HCT116 (cell line): ENCODE results near the gene XPNPEP3. TPM values are rescaled to one million over a fixed set of nuclear protein-coding genes. Genes with fewer than 3 reads are reported as not detected.

Experiments used
- ATAC-seq: fragments of 200-7000 bp; cut with Tn5 transposase; 2 replicates; pipeline ENCODE4 v1.9.1; 2020; ENCODE audit warnings: mild to moderate bottlenecking, moderate library complexity
- BruUV-seq: library from RNA; stranded (reverse); fragments of 400-500 nt; replicated peaks from 2 replicates; lab custom pipeline; 2021; lab: Mats Ljungman, UMichigan
- CTCF ChIA-PET: fragments of 300-600 bp; sonication (Branson Sonifier 250); formaldehyde crosslinking; loops from one replicate; lab custom pipeline; 2021; ENCODE audit warnings: antibody characterized with exemption; lab: Charles Lee
- POLR2A ChIA-PET: fragments of 300-600, 350-600 bp; sonication (Branson Sonifier 250); formaldehyde crosslinking; loops from one replicate; lab custom pipeline; 2021; ENCODE audit warnings: antibody characterized with exemption; lab: Charles Lee
- RAD21 ChIA-PET, 2 experiments: fragments of 300-600 bp; sonication (Branson Sonifier 250); formaldehyde crosslinking; loops; one replicate each; lab custom pipeline; 2023; ENCODE audit warnings: low total read pairs in 2 of 2; ENCODE audit not compliant: uncharacterized antibody in 2 of 2, unreplicated experiment in 2 of 2, low non-redundant PET in 1 of 2; lab: Charles Lee
- DNase-seq: peaks from one replicate; pipeline ENCODE4 v3.0.0-alpha.2; 2010; ENCODE audit warnings: low read depth, low spot score
- H2AFZ ChIP-seq: fragments of 200-600 bp; shearing (Covaris generic), sonication (generic); 2 replicates; pipeline ENCODE4 v1.6.1; 2017; ENCODE audit warnings: low read depth, mixed run types, mixed read lengths, antibody characterized with exemption, low read length; ENCODE audit not compliant: poor library complexity, severe bottlenecking
- H3K27ac ChIP-seq: 2 replicates; pipeline ENCODE4 v1.5.1; 2012; ENCODE audit warnings: low read depth, low read length
- H3K27me3 ChIP-seq: fragments of 200-600 bp; sonication (generic); 2 replicates; pipeline ENCODE4 v1.6.1; 2016; ENCODE audit warnings: mixed run types, low read length, mixed read lengths; ENCODE audit not compliant: insufficient read depth
- H3K36me3 ChIP-seq, 2 experiments: fragments of 200-500 bp in 1 of 2; fragments of 200-600 bp in 1 of 2; sonication (Bioruptor generic) in 1 of 2; sonication (generic) in 1 of 2; 2 replicates each; pipeline versions ENCODE4 v1.5.1 to v1.6.1; 2014 to 2016; ENCODE audit warnings: low read length in 2 of 2, inconsistent platforms in 1 of 2, mixed read lengths in 1 of 2, mixed run types in 1 of 2; ENCODE audit not compliant: insufficient read depth in 2 of 2, control insufficient read depth in 1 of 2
- H3K4me1 ChIP-seq, 2 experiments: fragments of 200-600 bp in 1 of 2; sonication (generic) in 1 of 2; 2 replicates each; pipeline versions ENCODE4 v1.5.1 to v1.6.1; 2012 to 2017; ENCODE audit warnings: low read length in 2 of 2, inconsistent platforms in 1 of 2, mild to moderate bottlenecking in 1 of 2, mixed read lengths in 1 of 2, mixed run types in 1 of 2, moderate library complexity in 1 of 2; ENCODE audit not compliant: insufficient read depth in 2 of 2, control insufficient read depth in 1 of 2
- H3K4me2 ChIP-seq: fragments of 200-600 bp; sonication (generic); 2 replicates; pipeline ENCODE4 v1.6.1; 2017; ENCODE audit warnings: mixed run types, low read length, mixed read lengths
- H3K4me3 ChIP-seq, 2 experiments: fragments of 200-600 bp in 1 of 2; sonication (generic) in 1 of 2; replicated peaks in 1 of 2; 2 replicates each; pipeline ENCODE4 v1.5.1; 2011 to 2016; ENCODE audit warnings: low read length in 2 of 2, control low read depth in 1 of 2, low read depth in 1 of 2, mild to moderate bottlenecking in 1 of 2, mixed read lengths in 1 of 2, mixed run types in 1 of 2
- H3K79me2 ChIP-seq: fragments of 200-600 bp; sonication (generic); 2 replicates; pipeline ENCODE4 v1.6.1; 2017; ENCODE audit warnings: mild to moderate bottlenecking, mixed run types, low read length, moderate library complexity, mixed read lengths; ENCODE audit not compliant: insufficient read depth
- H3K9ac ChIP-seq: fragments of 200-600 bp; sonication (generic); 2 replicates; pipeline ENCODE4 v1.6.1; 2016; ENCODE audit warnings: low read length, mixed read lengths
- H3K9me2 ChIP-seq: fragments of 200-600 bp; sonication (generic), shearing (Covaris generic); 2 replicates; pipeline ENCODE4 v1.6.1; 2017; ENCODE audit warnings: mixed run types, mild to moderate bottlenecking, moderate library complexity; ENCODE audit not compliant: insufficient read depth
- H3K9me3 ChIP-seq, 2 experiments: fragments of 200-500 bp in 1 of 2; fragments of 200-600 bp in 1 of 2; sonication (Bioruptor generic) in 1 of 2; sonication (generic) in 1 of 2; 2 replicates each; pipeline ENCODE4 v1.6.1; 2014 to 2017; ENCODE audit warnings: low read length in 2 of 2, mixed read lengths in 2 of 2, inconsistent platforms in 1 of 2, low read depth in 1 of 2, mild to moderate bottlenecking in 1 of 2, mixed run types in 1 of 2, moderate library complexity in 1 of 2; ENCODE audit not compliant: control insufficient read depth in 1 of 2, insufficient read depth in 1 of 2
- H4K20me1 ChIP-seq: fragments of 200-600 bp; sonication (generic), shearing (Covaris generic); 2 replicates; pipeline ENCODE4 v1.6.1; 2017; ENCODE audit warnings: mixed run types, mild to moderate bottlenecking, moderate library complexity; ENCODE audit not compliant: insufficient read depth
- CBX3 ChIP-seq: IDR thresholded peaks from 2 replicates; pipeline ENCODE4 v1.6.1; 2012; ENCODE audit warnings: low read depth
- CEBPB ChIP-seq: IDR thresholded peaks from 2 replicates; pipeline ENCODE4 v1.6.1; 2012; ENCODE audit warnings: low read depth
- ELF1 ChIP-seq: IDR thresholded peaks from 2 replicates; pipeline ENCODE4 v1.6.1; 2012; ENCODE audit warnings: low read depth, borderline replicate concordance
- EZH2 ChIP-seq: fragments of 200-600 bp; sonication (generic); IDR thresholded peaks from 2 replicates; pipeline ENCODE4 v1.6.1; 2017; ENCODE audit warnings: antibody characterized with exemption, mixed run types
- EZH2phosphoT487 ChIP-seq: fragments of 200-600 bp; IDR thresholded peaks from 2 replicates; pipeline ENCODE4 v1.6.1; 2018; ENCODE audit warnings: antibody characterized with exemption, borderline replicate concordance
- FOSL1 ChIP-seq: IDR thresholded peaks from 2 replicates; pipeline ENCODE4 v1.6.1; 2012; ENCODE audit warnings: low read depth
- JUND ChIP-seq: IDR thresholded peaks from 2 replicates; pipeline ENCODE4 v1.6.1; 2012
- POLR2A ChIP-seq: IDR thresholded peaks from 2 replicates; pipeline ENCODE4 v1.7.0; 2011; ENCODE audit warnings: borderline replicate concordance; ENCODE audit not compliant: insufficient read depth, insufficient read length; ENCODE audit errors: extremely low read depth
- POLR2AphosphoS5 ChIP-seq: IDR thresholded peaks from 2 replicates; pipeline ENCODE4 v1.6.1; 2011; ENCODE audit warnings: mild to moderate bottlenecking, low read depth, low read length, moderate library complexity
- RAD21 ChIP-seq: IDR thresholded peaks from 2 replicates; pipeline ENCODE4 v1.6.1; 2012; ENCODE audit warnings: low read depth, mild to moderate bottlenecking
- SIN3A ChIP-seq: IDR thresholded peaks from 2 replicates; pipeline ENCODE4 v1.6.1; 2012; ENCODE audit warnings: low read depth
- SP1 ChIP-seq: IDR thresholded peaks from 2 replicates; pipeline ENCODE4 v1.6.1; 2012; ENCODE audit warnings: low read depth
- TCF7L2 ChIP-seq: IDR thresholded peaks from 2 replicates; pipeline ENCODE4 v1.7.0; 2011; ENCODE audit warnings: borderline replicate concordance, inconsistent platforms; ENCODE audit not compliant: insufficient read depth, insufficient read length; ENCODE audit errors: extremely low read depth
- YY1 ChIP-seq: IDR thresholded peaks from 2 replicates; pipeline ENCODE4 v1.6.1; 2011; ENCODE audit warnings: low read length, low read depth, moderate library complexity, mild to moderate bottlenecking; ENCODE audit not compliant: insufficient replicate concordance; ENCODE audit errors: extremely low read depth
- ZFX ChIP-seq: fragments of 450-650 bp; IDR thresholded peaks from 2 replicates; pipeline ENCODE4 v1.6.1; 2017
- ZNF274 ChIP-seq: fragments of 200-500 bp; sonication (Bioruptor generic); IDR thresholded peaks from 2 replicates; pipeline ENCODE4 v1.6.1; 2014; ENCODE audit warnings: mild to moderate bottlenecking, low read depth, low read length, inconsistent platforms
- intact Hi-C: fragments of 100-400 bp; cut with micrococcal nuclease; formaldehyde crosslinking; loops from 2 replicates; pipeline ENCODE4 v1.10.0; 2022
- total RNA-seq: library from RNA; stranded (reverse); gene quantifications from one replicate; pipeline ENCODE4 v1.2.1, GENCODE V29; 2021; ENCODE audit not compliant: unreplicated experiment
- TF ChIP-seq, protein P1 (sequence below): IDR thresholded peaks from 2 replicates; pipeline ENCODE4 v1.6.1; 2012; ENCODE audit warnings: low read depth
- TF ChIP-seq, protein P2 (sequence below): IDR thresholded peaks from 2 replicates; pipeline ENCODE4 v1.6.1; 2012
- TF ChIP-seq, protein P3 (sequence below), 3 experiments: fragments of 200-600 bp in 1 of 3; sonication (generic) in 1 of 3; IDR thresholded peaks in 2 of 3; conservative IDR thresholded peaks in 1 of 3; 2 replicates each; pipeline ENCODE4 v1.5.1; 2012 to 2017; ENCODE audit warnings: low read depth in 2 of 3, low read length in 2 of 3, antibody characterized with exemption in 1 of 3, borderline replicate concordance in 1 of 3, control low read depth in 1 of 3, mild to moderate bottlenecking in 1 of 3, mixed read lengths in 1 of 3, mixed run types in 1 of 3, moderate library complexity in 1 of 3; ENCODE audit not compliant: insufficient read depth in 1 of 3
- TF ChIP-seq, protein P4 (sequence below): IDR thresholded peaks from 2 replicates; pipeline ENCODE4 v1.6.1; 2012

The XPNPEP3 gene
- total RNA-seq, 1 experiment from 2014 or later: 29.8 TPM

- Histone ChIP-seq H3K27me3 (no peaks in the 10 kb centered on the region), H4K20me1 (no peaks in the 10 kb centered on the region; the same call in 1 of the 2 replicates), H3K79me2 (peaks cover 88% of the 10 kb centered on the region), H3K4me3 (no peak within 1 kb of the TSS), H3K9me3 (no peaks in the 10 kb centered on the region), H3K27ac (no peak within 1 kb of the TSS), H2AFZ (no peak within 1 kb of the TSS), H3K4me1 (peaks cover 4 to 7% of the 10 kb centered on the region in 2 experiments; a peak in 3 of 4 replicates), H3K36me3 (no peaks in the 10 kb centered on the region; a peak in 2 of 4 replicates), H3K4me2 (no peak within 1 kb of the TSS), H3K9ac (no peak within 1 kb of the TSS), H3K9me2 (no peaks in the 10 kb centered on the region)
- intact Hi-C loops: no loop called here
- TF ChIP-seq ZNF274 (no peak), SIN3A (no peak), CBX3 (no peak), POLR2AphosphoS5 (no peak), FOSL1 (no peak), POLR2A (no peak), EZH2phosphoT487 (no peak), SP1 (no peak), ELF1 (no peak), CEBPB (no peak), YY1 (no peak), EZH2 (no peak), JUND (no peak), ZFX (no peak), RAD21 (no peak), TCF7L2 (no peak)
- TF ChIP-seq, protein P1, sequence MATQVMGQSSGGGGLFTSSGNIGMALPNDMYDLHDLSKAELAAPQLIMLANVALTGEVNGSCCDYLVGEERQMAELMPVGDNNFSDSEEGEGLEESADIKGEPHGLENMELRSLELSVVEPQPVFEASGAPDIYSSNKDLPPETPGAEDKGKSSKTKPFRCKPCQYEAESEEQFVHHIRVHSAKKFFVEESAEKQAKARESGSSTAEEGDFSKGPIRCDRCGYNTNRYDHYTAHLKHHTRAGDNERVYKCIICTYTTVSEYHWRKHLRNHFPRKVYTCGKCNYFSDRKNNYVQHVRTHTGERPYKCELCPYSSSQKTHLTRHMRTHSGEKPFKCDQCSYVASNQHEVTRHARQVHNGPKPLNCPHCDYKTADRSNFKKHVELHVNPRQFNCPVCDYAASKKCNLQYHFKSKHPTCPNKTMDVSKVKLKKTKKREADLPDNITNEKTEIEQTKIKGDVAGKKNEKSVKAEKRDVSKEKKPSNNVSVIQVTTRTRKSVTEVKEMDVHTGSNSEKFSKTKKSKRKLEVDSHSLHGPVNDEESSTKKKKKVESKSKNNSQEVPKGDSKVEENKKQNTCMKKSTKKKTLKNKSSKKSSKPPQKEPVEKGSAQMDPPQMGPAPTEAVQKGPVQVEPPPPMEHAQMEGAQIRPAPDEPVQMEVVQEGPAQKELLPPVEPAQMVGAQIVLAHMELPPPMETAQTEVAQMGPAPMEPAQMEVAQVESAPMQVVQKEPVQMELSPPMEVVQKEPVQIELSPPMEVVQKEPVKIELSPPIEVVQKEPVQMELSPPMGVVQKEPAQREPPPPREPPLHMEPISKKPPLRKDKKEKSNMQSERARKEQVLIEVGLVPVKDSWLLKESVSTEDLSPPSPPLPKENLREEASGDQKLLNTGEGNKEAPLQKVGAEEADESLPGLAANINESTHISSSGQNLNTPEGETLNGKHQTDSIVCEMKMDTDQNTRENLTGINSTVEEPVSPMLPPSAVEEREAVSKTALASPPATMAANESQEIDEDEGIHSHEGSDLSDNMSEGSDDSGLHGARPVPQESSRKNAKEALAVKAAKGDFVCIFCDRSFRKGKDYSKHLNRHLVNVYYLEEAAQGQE: no peak
- TF ChIP-seq, protein P2, sequence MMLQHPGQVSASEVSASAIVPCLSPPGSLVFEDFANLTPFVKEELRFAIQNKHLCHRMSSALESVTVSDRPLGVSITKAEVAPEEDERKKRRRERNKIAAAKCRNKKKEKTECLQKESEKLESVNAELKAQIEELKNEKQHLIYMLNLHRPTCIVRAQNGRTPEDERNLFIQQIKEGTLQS: no peak
- TF ChIP-seq, protein P3, sequence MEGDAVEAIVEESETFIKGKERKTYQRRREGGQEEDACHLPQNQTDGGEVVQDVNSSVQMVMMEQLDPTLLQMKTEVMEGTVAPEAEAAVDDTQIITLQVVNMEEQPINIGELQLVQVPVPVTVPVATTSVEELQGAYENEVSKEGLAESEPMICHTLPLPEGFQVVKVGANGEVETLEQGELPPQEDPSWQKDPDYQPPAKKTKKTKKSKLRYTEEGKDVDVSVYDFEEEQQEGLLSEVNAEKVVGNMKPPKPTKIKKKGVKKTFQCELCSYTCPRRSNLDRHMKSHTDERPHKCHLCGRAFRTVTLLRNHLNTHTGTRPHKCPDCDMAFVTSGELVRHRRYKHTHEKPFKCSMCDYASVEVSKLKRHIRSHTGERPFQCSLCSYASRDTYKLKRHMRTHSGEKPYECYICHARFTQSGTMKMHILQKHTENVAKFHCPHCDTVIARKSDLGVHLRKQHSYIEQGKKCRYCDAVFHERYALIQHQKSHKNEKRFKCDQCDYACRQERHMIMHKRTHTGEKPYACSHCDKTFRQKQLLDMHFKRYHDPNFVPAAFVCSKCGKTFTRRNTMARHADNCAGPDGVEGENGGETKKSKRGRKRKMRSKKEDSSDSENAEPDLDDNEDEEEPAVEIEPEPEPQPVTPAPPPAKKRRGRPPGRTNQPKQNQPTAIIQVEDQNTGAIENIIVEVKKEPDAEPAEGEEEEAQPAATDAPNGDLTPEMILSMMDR (IDR thresholded peaks at IDR 0.05 in 2 of 3, conservative IDR thresholded peaks at IDR 0.05 in 1 of 3; ENCODE audit: borderline replicate concordance in 1 of 3, insufficient read depth in 1 of 3, low read depth in 2 of 3, low read length in 2 of 3): no peak
- TF ChIP-seq, protein P4, sequence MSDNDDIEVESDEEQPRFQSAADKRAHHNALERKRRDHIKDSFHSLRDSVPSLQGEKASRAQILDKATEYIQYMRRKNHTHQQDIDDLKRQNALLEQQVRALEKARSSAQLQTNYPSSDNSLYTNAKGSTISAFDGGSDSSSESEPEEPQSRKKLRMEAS: no peak
- ChIA-PET POLR2A (no interaction called here), RAD21 (no interaction called here), CTCF (no interaction called here)
- no peak for DNase-seq
- BruUV-seq: no TSS peak
- no peak for ATAC-seq
Measured at GRCh38 chr22:40862013-40862412, 5.1 kb downstream of the XPNPEP3 start, which contains the start of gene DNAJB7. TSS of gene DNAJB7 (minus strand) at chr22:40862113. CDS start at chr22:40861994, 119 bp downstream.
